OCI-LY7 (cell line): ENCODE results near the gene CFAP119. TPM values are rescaled to one million over a fixed set of nuclear protein-coding genes. Genes with fewer than 3 reads are reported as not detected.

ENCODE experiments used
- BruUV-seq: library from RNA; stranded (reverse); fragments of 400-500 nt; replicated peaks from 2 replicates; lab custom pipeline; 2021; lab: Mats Ljungman, UMichigan
- CTCF ChIA-PET: fragments of 300-600 bp; sonication (Branson Sonifier 250); formaldehyde crosslinking; loops from one replicate; lab custom pipeline; 2022; ENCODE audit warnings: antibody characterized with exemption; ENCODE audit not compliant: unreplicated experiment; lab: Charles Lee
- POLR2A ChIA-PET: fragments of 300-600 bp; sonication (Branson Sonifier 250); formaldehyde crosslinking; loops from one replicate; lab custom pipeline; 2022; ENCODE audit warnings: antibody characterized with exemption; lab: Charles Lee
- DNase-seq: peaks from one replicate; pipeline ENCODE4 v3.0.0-alpha.2; 2015; ENCODE audit warnings: low spot score
- H2AFZ ChIP-seq: fragments of 200-600 bp; sonication (generic), shearing (Covaris generic); 2 replicates; pipeline ENCODE4 v1.6.1; 2014; ENCODE audit warnings: mild to moderate bottlenecking, antibody characterized with exemption, low read length, moderate library complexity
- H3K27ac ChIP-seq: fragments of 200-600 bp; sonication (generic); 2 replicates; pipeline ENCODE4 v1.5.1; 2014; ENCODE audit warnings: mixed run types, low read depth, mild to moderate bottlenecking, moderate library complexity, low read length, inconsistent platforms; ENCODE audit not compliant: poor library complexity, severe bottlenecking
- H3K36me3 ChIP-seq: fragments of 200-600 bp; sonication (generic); 2 replicates; pipeline ENCODE4 v1.6.1; 2014; ENCODE audit warnings: mild to moderate bottlenecking, antibody characterized with exemption, low read length, moderate library complexity, mixed read lengths; ENCODE audit not compliant: insufficient read depth
- H3K4me1 ChIP-seq: fragments of 200-600 bp; sonication (generic); 2 replicates; pipeline ENCODE4 v1.5.1; 2014; ENCODE audit warnings: mild to moderate bottlenecking, low read length; ENCODE audit not compliant: insufficient read depth, poor library complexity, severe bottlenecking
- H3K4me2 ChIP-seq: fragments of 200-600 bp; sonication (generic); 2 replicates; pipeline ENCODE4 v1.6.1; 2014; ENCODE audit warnings: mild to moderate bottlenecking, low read length
- H3K4me3 ChIP-seq: fragments of 200-600 bp; sonication (generic); 2 replicates; pipeline ENCODE4 v1.5.1; 2014; ENCODE audit warnings: mild to moderate bottlenecking, low read depth, low read length; ENCODE audit not compliant: poor library complexity, severe bottlenecking
- H3K79me2 ChIP-seq: fragments of 200-600 bp; sonication (generic); 2 replicates; pipeline ENCODE4 v1.6.1; 2016; ENCODE audit warnings: low read depth, mild to moderate bottlenecking, low read length, moderate library complexity, mixed read lengths; ENCODE audit not compliant: insufficient read depth
- H3K9me2 ChIP-seq: fragments of 200-600 bp; sonication (generic); 2 replicates; pipeline ENCODE4 v1.6.1; 2016; ENCODE audit warnings: mild to moderate bottlenecking, low read length, mixed read lengths; ENCODE audit not compliant: insufficient read depth
- H3K9me3 ChIP-seq: fragments of 200-600 bp; sonication (generic); 2 replicates; pipeline ENCODE4 v1.6.1; 2014; ENCODE audit warnings: mild to moderate bottlenecking, mixed run types, low read length, mixed read lengths
- H4K20me1 ChIP-seq: fragments of 200-600 bp; sonication (generic); 2 replicates; pipeline ENCODE4 v1.6.1; 2014; ENCODE audit warnings: mild to moderate bottlenecking, antibody characterized with exemption, low read length, moderate library complexity, mixed read lengths; ENCODE audit not compliant: insufficient read depth
- EZH2phosphoT487 ChIP-seq: fragments of 200-600 bp; sonication (generic); IDR thresholded peaks from 2 replicates; pipeline ENCODE4 v1.6.1; 2018; ENCODE audit warnings: low read depth, borderline replicate concordance, mild to moderate bottlenecking, mixed run types, antibody characterized with exemption, low read length, moderate library complexity, mixed read lengths
- intact Hi-C: fragments of 100-400 bp; cut with micrococcal nuclease; formaldehyde crosslinking; loops from one replicate; pipeline ENCODE4 v1.10.0; 2022; ENCODE audit not compliant: unreplicated experiment
- total RNA-seq, 2 experiments: library from RNA; depleted of rRNA in 1 of 2; stranded (reverse); fragments of >200 nt in 1 of 2; shearing (Covaris generic) in 1 of 2; gene quantifications; 2 replicates each; pipeline ENCODE4 v1.2.3, GENCODE V29; 2014 to 2022
- TF ChIP-seq, protein P1 (sequence below): fragments of 200-600 bp; sonication (generic); conservative IDR thresholded peaks from 2 replicates; pipeline ENCODE4 v1.5.1; 2014; ENCODE audit warnings: mild to moderate bottlenecking, antibody characterized with exemption, low read length, moderate library complexity, mixed read lengths

The CFAP119 gene
- total RNA-seq, 2 experiments from 2014 or later: 25.0 to 27.4 TPM

DNA sequence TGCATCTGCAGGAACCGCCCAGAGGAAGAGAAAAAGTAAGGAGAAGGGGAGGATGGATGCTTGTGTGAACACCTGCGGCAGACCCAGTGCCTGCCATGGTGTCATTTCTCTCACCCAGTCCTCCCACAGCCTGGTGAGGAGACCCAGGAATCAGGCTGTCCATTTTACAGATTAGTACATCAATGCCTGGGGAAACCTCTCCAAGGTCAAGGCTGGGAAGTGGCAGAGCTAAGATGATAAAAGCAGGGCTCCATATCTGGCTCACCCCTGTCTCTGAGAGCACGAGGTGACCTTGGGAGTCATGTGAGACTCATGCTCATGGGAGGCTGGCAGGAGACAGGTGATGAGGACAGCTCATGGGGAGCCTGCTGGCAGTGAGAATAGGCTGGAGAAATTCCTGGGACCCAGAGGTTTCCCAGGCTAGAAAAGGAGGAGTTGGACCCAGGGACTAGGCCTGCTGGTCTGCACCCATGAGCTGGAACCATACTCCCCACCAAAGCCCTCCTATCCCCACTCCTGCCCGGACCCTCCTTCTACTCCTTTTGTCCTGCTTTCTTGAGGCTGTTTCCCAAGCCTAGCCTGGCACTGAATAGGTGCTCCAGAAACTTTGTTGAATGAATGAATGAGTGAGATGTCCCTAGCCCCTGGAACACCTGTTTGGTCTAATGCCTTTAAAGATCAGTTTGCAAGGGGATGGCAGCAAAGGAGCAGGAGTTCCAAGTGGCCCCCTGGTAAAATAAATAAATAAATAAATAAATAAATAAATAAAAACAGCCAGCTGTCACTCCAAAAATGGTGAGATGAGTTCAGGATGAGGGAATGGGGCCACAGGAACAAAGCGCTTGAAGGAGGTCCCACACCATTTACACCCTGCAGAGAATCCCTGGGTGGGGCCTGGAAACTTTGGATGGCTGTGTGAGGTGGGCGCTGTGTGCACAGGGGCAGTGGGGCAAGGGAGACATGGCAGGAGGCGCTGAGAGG, 23.6 kb upstream of the CFAP119 start:
- Histone ChIP-seq H3K27ac (no peak overlapping the region), H3K36me3 (no peaks in the 10 kb centered on the region), H3K9me2 (no peaks in the 10 kb centered on the region), H4K20me1 (no peaks in the 10 kb centered on the region), H3K79me2 (no peaks in the 10 kb centered on the region), H3K9me3 (no peaks in the 10 kb centered on the region), H3K4me1 (peaks cover 10% of the 10 kb centered on the region), H3K4me3 (no peak overlapping the region), H2AFZ (no peak overlapping the region), H3K4me2 (no peak overlapping the region)
- TF ChIP-seq EZH2phosphoT487: no peak
- TF ChIP-seq, protein P1, sequence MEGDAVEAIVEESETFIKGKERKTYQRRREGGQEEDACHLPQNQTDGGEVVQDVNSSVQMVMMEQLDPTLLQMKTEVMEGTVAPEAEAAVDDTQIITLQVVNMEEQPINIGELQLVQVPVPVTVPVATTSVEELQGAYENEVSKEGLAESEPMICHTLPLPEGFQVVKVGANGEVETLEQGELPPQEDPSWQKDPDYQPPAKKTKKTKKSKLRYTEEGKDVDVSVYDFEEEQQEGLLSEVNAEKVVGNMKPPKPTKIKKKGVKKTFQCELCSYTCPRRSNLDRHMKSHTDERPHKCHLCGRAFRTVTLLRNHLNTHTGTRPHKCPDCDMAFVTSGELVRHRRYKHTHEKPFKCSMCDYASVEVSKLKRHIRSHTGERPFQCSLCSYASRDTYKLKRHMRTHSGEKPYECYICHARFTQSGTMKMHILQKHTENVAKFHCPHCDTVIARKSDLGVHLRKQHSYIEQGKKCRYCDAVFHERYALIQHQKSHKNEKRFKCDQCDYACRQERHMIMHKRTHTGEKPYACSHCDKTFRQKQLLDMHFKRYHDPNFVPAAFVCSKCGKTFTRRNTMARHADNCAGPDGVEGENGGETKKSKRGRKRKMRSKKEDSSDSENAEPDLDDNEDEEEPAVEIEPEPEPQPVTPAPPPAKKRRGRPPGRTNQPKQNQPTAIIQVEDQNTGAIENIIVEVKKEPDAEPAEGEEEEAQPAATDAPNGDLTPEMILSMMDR: no peak
- no peak for DNase-seq
- ChIA-PET POLR2A (interaction anchor here (0.5 to 0.6 kb wide), 3 partner anchors 68 to 442 kb away, joined by 4 read pairs; no protein-coding TSS in a partner anchor), CTCF (no interaction called here)
- no TSS peak for BruUV-seq
- intact Hi-C loops: no loop called here

GRCh38 chr16:30784215-30784614, 22.4 kb upstream of the CFAP119 start:
- intact Hi-C loops: no loop called here
- no TSS peak for BruUV-seq

More at GRCh38 chr16:30784215-30784614, 22.4 kb upstream of the CFAP119 start:
- ChIA-PET CTCF (no interaction called here), POLR2A (no interaction called here)
- Histone ChIP-seq H4K20me1 (no peaks in the 10 kb centered on the region; the same call in 1 of the 2 replicates), H3K4me3 (no peak overlapping the region), H3K27ac (no peak overlapping the region), H3K9me3 (no peaks in the 10 kb centered on the region), H3K4me2 (no peak overlapping the region), H2AFZ (no peak overlapping the region), H3K36me3 (no peaks in the 10 kb centered on the region), H3K79me2 (no peaks in the 10 kb centered on the region), H3K9me2 (no peaks in the 10 kb centered on the region), H3K4me1 (peaks cover 10% of the 10 kb centered on the region)
- TF ChIP-seq EZH2phosphoT487: no peak
- TF ChIP-seq, protein P1: no peak
- DNase-seq: no peak
